ENCODE results near the gene CPSF4L. TPM values are rescaled to one million over a fixed set of nuclear protein-coding genes. Genes with fewer than 3 reads are reported as not detected.
A peak's percentile ranks its signal among the peaks of the same experiment; 100 is the strongest.

Gene CPSF4L
- total and polyA plus RNA-seq, 2 of the 13 experiments (the other 11 are each of a cell fraction or from before 2014, with no cell fraction given), result 0.73 to 1.6 TPM

DNA sequence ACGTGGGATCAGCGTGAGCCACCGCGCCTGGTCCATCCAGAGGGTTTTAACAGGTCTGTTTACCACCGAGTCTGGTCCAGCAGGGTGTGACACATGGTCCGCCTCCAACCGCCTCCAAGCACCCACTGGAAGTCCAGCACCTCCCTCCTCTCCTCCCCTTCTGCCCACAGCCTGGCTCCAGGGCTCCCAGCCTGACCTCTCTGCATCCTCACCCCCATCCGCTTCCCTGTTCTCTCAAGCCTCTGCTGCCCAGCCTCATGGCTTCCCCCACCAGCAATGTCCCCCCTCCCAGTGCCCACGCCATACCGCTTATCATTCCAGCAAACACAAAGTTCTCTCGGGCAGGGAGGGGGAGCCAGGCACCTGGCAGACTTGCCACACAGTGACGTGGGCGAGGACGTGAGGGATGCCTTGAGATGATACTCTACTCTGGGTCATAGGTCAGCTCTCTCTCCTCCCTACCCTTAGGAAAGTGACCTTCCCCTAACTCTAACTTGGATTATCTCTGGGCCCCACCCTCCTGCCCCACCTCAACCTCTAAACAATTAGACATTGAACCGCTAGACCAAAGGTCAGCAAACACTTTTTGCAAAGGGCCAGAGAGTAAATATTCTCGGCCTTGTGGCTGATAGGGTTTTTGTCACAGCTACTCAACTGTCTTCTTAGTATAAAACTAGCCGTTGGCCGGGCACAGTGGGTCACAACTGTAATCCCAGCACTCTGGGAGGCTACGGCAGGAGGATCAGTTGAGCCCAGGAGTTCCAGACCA lies 27.0 kb upstream of the CPSF4L start (continued):
- TF ChIP-seq ZNF337 (CRISPR knock-in tag; IDR thresholded peaks at IDR 0.05; ENCODE audit: borderline replicate concordance, low read depth), result 0 out of 2 replicates have a peak, but pooled peaks have one; percentile 41
- peak; percentile 51; the same call in 1 of the 2 replicates for TF ChIP-seq GATAD1 (CRISPR knock-in tag; IDR thresholded peaks at IDR 0.05)
- TF ChIP-seq ATRX (CRISPR knock-in tag; IDR thresholded peaks at IDR 0.05; ENCODE audit: borderline replicate concordance), result no peak
- TF ChIP-seq ZKSCAN5 (CRISPR knock-in tag; IDR thresholded peaks at IDR 0.05), result peak; percentile 80
- TF ChIP-seq, protein P1, sequence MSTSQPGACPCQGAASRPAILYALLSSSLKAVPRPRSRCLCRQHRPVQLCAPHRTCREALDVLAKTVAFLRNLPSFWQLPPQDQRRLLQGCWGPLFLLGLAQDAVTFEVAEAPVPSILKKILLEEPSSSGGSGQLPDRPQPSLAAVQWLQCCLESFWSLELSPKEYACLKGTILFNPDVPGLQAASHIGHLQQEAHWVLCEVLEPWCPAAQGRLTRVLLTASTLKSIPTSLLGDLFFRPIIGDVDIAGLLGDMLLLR (CRISPR knock-in tag; IDR thresholded peaks at IDR 0.05), result no peak; the same call in 1 of the 2 replicates
- peak; percentile 80 for TF ChIP-seq ADNP (CRISPR knock-in tag; IDR thresholded peaks at IDR 0.05)
- TF ChIP-seq ZFY (CRISPR knock-in tag; IDR thresholded peaks at IDR 0.05), result peak; percentile 46; the same call in 1 of the 2 replicates
- TF ChIP-seq REL (CRISPR knock-in tag; conservative IDR thresholded peaks at IDR 0.05), result 0 out of 2 replicates have a peak, but pooled peaks have one; percentile 57
- peak; percentile 91 for TF ChIP-seq RBM22 (optimal IDR thresholded peaks at IDR 0.05; ENCODE audit: low read length)
- peak; percentile 99 for TF ChIP-seq PHF21A (CRISPR knock-in tag; IDR thresholded peaks at IDR 0.05)
- TF ChIP-seq, protein P2, sequence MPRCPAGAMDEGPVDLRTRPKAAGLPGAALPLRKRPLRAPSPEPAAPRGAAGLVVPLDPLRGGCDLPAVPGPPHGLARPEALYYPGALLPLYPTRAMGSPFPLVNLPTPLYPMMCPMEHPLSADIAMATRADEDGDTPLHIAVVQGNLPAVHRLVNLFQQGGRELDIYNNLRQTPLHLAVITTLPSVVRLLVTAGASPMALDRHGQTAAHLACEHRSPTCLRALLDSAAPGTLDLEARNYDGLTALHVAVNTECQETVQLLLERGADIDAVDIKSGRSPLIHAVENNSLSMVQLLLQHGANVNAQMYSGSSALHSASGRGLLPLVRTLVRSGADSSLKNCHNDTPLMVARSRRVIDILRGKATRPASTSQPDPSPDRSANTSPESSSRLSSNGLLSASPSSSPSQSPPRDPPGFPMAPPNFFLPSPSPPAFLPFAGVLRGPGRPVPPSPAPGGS (CRISPR knock-in tag; IDR thresholded peaks at IDR 0.05), result peak; percentile 92
- no peak for TF ChIP-seq ONECUT2 (CRISPR knock-in tag; IDR thresholded peaks at IDR 0.05)
- TF ChIP-seq, protein P3, sequence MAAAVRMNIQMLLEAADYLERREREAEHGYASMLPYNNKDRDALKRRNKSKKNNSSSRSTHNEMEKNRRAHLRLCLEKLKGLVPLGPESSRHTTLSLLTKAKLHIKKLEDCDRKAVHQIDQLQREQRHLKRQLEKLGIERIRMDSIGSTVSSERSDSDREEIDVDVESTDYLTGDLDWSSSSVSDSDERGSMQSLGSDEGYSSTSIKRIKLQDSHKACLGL (CRISPR knock-in tag; IDR thresholded peaks at IDR 0.05), result 0 out of 2 replicates have a peak, but pooled peaks have one; percentile 48
- TF ChIP-seq CHD4 (IDR thresholded peaks at IDR 0.05; ENCODE audit: borderline replicate concordance, low read length), result peak; percentile 91
- peak; percentile 69 for TF ChIP-seq IKZF4 (CRISPR knock-in tag; IDR thresholded peaks at IDR 0.05; ENCODE audit: borderline replicate concordance, low read depth, not compliant biosample characterization)
- TF ChIP-seq, protein P4, sequence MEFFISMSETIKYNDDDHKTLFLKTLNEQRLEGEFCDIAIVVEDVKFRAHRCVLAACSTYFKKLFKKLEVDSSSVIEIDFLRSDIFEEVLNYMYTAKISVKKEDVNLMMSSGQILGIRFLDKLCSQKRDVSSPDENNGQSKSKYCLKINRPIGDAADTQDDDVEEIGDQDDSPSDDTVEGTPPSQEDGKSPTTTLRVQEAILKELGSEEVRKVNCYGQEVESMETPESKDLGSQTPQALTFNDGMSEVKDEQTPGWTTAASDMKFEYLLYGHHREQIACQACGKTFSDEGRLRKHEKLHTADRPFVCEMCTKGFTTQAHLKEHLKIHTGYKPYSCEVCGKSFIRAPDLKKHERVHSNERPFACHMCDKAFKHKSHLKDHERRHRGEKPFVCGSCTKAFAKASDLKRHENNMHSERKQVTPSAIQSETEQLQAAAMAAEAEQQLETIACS (CRISPR knock-in tag; IDR thresholded peaks at IDR 0.05), result no peak
- TF ChIP-seq SP1 (IDR thresholded peaks at IDR 0.05), result no peak
- peak; percentile 27; the same call in 1 of the 2 replicates for TF ChIP-seq SP1 (CRISPR knock-in tag; IDR thresholded peaks at IDR 0.05)
- TF ChIP-seq, protein P5, sequence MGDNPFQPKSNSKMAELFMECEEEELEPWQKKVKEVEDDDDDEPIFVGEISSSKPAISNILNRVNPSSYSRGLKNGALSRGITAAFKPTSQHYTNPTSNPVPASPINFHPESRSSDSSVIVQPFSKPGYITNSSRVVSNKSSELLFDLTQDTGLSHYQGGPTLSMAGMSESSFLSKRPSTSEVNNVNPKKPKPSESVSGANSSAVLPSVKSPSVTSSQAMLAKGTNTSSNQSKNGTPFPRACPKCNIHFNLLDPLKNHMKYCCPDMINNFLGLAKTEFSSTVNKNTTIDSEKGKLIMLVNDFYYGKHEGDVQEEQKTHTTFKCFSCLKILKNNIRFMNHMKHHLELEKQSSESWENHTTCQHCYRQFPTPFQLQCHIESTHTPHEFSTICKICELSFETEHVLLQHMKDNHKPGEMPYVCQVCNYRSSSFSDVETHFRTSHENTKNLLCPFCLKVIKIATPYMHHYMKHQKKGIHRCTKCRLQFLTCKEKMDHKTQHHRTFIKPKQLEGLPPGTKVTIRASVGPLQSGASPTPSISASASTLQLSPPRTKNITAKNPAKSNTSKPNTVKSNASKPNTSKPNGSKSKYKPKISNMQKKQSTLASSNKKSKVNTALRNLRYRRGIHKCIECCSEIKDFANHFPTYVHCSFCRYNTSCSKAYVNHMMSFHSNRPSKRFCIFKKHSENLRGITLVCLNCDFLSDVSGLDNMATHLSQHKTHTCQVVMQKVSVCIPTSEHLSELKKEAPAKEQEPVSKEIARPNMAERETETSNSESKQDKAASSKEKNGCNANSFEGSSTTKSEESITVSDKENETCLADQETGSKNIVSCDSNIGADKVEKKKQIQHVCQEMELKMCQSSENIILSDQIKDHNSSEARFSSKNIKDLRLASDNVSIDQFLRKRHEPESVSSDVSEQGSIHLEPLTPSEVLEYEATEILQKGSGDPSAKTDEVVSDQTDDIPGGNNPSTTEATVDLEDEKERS (CRISPR knock-in tag; IDR thresholded peaks at IDR 0.05), result peak; percentile 94
- TF ChIP-seq ZNF24 (IDR thresholded peaks at IDR 0.05), result no peak
- TF ChIP-seq, protein P6, sequence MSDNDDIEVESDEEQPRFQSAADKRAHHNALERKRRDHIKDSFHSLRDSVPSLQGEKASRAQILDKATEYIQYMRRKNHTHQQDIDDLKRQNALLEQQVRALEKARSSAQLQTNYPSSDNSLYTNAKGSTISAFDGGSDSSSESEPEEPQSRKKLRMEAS (IDR thresholded peaks at IDR 0.05), result peak; percentile 89
- TF ChIP-seq RFXAP (CRISPR knock-in tag; IDR thresholded peaks at IDR 0.05; ENCODE audit: borderline replicate concordance), result no peak; the same call in none of the 2 replicates

All from HepG2 (cell line).